Activated naive CD8-positive, alpha-beta T cell treated with anti-CD3 and anti-CD28 coated beads, Interleukin-2, amount 50 U/mL, for 16 hours (primary cell): Measurements from ENCODE around the gene ZNF207.
"Not testable (repeated sequence)": the region's sequence is repeated elsewhere in the genome, so short reads cannot be mapped to it uniquely, and the experiment has no call there.

Experiments
- DNase-seq: peaks from one replicate; pipeline ENCODE4 v3.0.0-alpha.2; 2020; ENCODE audit warnings: low read depth, low spot score

The ZNF207 gene

DNA sequence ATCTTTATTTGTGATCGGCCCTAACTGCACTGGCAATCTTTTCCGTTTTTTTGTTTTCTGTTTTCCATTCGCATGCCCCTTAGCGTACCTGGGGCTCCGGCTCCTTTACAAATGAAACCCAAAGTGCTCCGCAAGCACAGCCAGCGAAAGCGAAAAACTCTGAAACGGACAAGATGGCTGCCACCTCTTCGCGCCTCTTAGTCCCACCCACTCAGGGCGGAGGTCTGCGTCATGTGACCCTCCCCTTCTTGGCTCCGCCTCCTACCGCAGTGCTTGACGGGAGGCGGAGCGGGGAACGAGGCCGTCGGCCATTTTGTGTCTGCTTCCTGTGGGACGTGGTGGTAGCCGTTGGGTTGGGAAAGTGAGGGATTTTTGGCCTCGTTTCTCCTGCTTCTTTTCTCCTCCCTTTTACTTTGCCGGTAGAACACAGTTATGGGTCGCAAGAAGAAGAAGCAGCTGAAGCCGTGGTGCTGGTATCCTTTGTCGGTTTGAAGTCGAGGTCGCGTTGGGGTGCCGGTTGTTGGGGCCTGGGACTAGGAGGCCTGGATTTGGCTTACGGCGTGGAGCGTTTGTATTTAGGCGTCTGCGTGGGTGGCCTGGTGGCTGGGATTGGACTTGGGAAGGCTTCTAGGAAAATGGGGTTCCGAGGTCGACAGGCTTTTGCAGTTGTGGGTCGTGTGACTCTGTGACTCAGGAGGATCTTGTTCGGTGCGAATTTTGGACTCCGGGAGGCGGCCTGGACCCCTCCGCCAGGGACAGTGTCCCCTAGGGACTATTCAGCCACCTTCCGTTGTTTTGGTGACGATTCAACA lies at the start of gene ZNF207:
Gene ZNF207 (plus strand): TSS at position 304 of the 812 bp plus-strand sequence. CDS start 129 bp downstream, at position 433.
- peak; percentile 92 for DNase-seq

DNA sequence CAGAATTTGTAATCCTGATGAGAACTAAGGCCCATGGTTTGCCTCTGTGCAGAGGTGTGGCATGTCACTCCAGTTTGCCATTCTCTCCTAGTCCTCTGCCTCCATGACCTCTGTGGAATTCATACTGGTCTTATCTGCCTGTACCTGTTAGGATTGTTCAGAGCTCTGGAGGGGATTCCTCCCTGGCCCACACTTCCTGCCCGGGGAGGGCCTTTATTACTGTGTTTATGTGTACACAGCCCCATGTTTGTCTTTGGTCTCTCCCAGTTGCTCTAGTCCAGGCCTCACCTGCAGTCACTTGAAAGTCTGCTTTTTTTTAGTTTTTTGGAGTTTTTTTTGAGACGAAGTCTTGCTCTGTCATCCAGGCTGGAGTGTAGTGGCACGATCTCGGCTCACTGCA lies 47.9 kb upstream of the ZNF207 start:
- DNase-seq = no peak

DNA sequence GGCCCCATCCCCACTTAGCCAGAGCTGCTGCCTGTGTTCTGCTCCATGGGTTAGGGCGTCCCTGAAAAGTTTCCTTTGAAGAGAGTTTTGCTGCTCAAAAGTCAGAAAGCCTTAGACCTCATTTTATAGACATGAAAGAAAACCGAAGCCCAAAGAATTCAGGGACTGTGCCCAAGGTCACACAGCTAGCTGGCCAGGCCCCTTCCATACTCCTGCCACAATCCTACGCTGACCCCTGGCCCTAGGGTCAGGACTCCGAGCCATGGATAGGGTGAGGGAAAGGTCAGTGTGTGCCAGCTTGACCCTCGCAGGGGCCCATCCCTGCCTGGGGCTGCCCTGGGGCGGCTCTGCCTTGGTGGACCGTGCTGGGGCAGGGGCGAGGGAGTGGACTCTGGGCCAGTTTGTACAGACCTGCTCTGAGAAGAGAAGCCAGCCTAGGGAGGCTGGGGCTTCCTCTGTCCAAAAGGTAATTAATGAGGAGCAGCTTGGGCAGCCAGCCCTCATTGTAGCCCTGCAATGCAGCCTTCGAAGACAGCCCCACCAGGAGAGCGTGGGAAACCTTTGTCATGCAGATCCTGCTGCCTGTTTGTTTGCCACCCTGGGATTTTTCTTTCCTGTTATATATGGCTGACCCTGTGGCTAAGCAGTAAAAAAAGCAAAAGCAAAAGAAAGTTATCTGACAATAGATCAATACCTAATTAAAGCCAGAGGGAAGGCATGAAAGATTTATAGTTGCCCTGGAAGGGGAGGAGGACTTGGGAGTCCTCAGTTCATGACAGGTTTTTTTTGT lies 46.9 kb upstream of the ZNF207 start:
- no peak for DNase-seq

DNA sequence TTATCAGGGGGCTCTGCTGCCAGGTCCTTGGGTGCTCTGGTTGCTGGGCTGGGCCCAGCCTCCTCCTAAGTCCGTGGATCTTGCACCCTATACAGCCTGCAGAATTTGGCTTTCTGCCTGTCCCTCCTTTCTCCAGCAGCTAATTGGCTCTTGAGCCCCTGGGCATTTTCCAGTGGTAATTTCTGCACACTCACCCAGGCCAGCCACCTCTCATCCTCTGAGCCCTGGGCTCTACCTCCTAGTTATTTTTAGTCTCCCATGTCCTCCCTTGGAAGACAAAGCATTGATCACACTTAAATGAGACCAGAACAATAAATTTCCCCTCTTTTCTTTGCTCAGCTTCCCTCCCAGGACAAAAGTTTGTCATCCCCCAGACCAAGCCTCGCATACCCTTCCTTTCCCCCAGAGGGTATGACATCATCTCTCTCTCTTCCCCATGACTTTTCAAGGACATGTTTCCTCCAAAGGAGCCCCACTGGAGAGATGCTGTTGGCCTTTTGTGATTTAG lies 46.1 kb upstream of the ZNF207 start:
- no peak for DNase-seq

DNA sequence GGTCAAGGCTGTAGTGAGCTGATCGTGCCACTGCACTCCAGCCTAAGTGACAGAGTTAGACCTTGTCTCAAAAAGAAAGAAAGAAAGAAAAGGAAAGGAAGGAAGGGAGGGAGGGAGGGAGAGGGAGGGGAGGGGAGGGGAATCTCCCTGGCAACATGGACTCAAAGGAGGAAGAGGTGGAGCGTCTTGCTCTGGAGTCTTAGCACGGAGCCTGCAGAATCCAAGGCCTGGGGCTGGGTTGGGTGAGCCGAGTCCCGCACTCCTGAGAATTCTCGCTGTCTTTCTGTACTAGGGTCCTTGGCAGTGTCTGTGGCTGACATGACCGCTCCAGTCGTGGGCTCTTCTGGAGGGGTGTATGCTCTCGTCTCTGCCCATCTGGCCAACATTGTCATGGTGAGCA lies 44.9 kb upstream of the ZNF207 start:
- no peak for DNase-seq

DNA sequence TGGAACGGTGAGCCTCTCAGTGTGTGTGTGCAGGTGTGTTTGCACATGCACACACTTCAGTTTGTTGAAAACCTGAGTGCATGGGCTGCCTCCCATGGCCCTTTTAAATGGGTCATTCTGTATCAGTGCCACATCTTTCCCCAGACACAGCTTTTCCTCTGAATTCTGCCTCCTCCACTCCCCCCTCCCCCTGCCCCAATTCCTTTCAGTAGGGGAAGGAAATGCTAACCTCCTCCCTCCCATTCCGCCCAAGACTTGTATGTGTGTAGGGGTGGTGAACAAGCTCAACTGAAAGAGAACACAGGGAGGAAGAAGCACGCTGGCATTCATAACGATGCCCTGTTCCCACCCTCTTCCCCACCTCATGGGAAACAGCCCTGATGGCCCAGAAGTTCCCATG lies 42.3 kb upstream of the ZNF207 start:
- DNase-seq = no peak

DNA sequence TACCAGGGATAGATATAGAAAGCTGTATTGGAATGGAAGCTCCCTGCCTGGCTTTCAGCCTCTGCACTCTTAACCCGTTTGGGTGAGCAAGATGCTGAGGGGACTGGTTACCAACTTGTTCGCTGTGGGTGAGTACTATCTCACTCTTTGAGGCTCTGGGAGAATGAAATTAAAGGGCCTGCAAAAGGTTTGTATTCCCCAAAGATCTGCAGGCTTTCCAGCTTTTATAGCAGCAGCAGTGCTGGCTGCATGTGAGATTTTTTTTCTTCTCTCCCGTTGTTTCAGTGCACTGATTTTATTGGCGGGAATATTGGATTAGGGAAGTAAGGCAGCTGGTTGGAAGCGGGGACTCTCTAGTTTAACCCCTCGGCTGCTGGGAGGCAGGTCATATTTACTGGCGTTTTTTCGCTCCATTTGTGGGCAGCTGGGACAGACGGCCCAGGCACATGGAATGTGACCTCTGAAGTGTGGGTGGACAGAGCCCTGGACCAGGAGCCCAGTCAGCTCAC lies 38.9 kb upstream of the ZNF207 start:
- no peak for DNase-seq

DNA sequence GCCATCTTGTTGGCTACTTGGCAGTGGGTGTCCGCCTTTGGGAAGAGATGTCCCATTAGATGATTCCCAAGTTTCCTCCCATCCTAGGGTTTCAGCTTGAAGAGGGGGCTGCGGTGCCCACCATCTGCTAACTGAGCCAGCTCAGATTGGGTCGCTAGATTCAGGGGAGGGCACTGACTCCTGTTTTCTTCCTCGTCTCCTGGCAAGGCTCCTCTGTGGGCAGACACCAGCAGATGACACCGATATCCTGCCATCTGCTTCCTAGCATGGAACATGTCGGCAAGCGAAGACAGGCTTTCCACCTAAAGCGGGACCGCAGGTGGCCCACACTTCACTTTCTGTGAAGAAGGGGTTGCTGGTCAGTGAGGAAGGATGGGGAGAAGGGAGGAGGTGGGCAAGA lies 35.3 kb upstream of the ZNF207 start:
- DNase-seq = no peak

DNA sequence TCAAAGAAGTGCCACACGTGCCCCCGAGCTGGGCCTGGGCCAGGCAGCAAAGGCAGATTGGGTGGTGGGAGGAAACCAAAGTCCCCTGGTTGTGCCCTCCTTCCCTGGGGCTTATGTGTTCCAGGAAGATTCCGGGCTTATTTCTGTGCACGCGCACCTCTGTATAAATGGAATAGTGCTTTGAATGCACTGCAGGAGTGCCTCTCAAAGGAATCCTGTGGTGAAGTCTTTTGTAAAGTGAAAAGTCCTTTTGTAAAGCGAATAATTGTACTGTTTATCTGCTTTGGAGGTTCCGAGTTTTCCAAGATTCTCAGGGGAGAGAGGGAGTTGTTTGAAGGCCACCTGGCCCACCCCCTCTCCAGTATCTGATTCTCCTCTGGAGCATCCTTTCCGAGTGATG lies 34.8 kb upstream of the ZNF207 start:
- DNase-seq = no peak

DNA sequence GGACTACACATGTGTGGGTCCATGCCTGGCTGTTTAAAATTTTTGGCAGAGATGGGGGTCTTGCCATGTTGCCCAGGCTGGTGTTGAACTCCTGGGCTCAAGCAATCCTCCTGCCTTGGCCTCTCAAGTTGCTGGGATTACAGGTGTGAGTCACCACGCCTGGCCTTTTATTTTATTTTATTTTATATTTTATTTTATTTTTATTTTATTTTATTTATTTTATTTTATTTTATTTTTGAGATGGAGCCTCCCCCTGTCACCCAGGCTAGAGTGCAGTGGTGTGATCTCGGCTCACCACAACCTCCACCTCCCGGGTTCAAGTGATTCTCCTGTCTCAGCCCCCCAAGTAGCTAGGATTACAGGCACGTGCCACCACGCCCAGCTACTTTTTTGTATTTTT lies 33.3 kb upstream of the ZNF207 start:
- not testable (repeated sequence) for DNase-seq

DNA sequence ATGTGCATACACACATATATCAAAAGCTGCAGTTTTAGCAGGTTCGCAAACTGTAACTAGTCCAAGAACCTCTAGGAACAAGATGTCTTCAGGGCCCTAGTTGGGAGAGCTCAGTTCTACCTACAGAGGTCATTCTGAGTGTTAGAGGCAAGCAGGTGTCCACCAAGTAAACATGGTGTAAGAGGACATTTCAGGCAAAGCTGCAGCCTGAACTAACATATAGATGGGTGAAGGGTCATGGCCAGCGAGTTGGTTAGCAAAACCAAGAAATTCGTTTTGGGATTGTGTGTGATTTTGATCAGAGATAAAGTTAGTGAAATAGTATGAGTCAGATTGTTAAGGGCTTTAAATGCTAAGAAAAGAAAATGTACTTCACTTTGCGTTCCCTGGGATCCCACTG lies 32.6 kb upstream of the ZNF207 start:
- no peak for DNase-seq

DNA sequence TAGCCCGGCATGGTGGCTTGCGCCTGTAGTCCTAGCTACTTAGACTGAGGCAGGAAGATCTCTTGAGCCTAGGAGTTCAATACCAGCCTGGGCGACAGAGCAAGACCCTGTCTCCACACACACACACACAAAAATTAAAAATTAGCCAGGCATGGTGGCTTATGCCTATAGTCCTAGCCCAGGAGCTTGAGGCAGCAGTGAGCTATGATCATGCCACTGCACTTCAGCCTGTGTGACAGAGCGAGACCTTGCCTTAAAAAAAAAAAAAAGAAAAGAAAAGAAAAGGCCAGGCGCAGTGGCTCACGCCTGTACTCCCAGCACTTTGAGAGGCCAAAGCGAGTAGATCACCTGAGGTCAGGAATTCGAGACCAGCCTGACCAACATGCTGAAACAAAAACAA lies 31.9 kb upstream of the ZNF207 start:
- no peak for DNase-seq

DNA sequence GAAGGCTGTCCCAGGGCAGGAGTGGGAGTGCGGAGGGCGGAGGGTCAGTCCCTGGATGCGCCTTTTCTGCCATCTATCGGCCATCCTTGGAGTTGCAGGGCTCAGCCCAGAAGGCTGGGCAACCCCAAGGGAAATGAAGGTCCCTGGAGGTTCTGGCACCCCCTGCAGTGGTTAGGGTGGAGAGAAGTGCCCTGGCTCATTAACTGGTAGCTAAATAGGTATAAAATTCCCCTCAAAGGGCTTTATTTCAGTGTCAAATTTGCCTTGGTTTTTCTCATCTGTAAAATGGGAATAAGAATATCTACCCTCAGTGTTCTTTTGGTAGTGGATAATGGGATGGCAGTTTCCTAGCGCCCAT lies 30.4 kb upstream of the ZNF207 start:
- peak; percentile 61 for DNase-seq

DNA sequence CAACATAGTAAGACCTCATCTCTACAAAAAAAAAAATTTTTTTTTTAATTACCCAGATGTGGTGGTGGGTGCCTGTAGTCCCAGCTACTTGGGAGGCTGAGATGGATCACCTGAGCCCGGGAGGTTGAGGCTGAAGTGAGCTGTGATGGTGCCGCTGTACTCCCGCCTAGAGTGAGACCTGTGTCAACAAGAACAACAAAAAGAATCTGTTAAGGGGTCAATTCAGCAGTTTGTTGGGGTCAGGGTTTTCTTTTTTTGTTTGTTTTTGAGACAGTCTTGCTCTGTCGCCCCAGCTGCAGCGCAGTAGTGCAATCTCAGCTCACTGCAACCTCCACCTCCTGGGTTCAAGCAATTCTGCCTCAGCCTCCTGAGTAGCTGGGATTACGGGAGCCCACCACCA lies 29.9 kb upstream of the ZNF207 start:
- not testable (repeated sequence) for DNase-seq

DNA sequence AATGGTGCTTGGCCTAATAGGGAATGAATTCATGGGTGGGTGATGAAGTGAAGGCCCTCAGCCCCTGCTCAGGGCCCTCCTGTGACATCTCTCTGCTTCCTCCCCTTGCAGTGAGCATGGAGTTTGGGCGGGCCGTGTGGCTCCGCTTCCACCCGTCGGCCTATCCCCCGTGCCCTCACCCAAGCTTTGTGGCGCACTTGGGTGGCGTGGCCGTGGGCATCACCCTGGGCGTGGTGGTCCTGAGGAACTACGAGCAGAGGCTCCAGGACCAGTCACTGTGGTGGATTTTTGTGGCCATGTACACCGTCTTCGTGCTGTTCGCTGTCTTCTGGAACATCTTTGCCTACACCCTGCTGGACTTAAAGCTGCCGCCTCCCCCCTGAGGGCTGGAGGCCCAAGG lies 29.1 kb upstream of the ZNF207 start:
- no peak for DNase-seq

DNA sequence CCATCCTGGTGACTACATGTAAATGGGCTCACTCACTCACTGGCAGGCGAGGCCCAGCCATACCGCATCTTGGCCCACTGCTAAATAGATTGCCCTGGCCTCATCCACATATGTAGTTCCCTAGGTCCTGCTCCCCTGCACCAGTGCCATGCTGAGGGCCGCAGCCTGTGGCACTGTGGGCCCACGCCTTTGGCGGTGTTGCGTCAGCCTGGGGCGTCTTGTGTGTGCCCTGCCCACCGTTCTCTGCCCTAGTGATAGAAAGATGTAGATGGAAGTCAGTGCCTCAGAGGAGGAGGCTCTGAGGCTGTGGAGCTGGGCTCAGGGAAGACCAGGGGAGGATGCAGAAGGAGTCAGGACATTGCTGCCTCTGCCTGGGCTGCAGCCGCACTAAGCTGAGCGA lies 26.9 kb upstream of the ZNF207 start:
- DNase-seq = no peak

DNA sequence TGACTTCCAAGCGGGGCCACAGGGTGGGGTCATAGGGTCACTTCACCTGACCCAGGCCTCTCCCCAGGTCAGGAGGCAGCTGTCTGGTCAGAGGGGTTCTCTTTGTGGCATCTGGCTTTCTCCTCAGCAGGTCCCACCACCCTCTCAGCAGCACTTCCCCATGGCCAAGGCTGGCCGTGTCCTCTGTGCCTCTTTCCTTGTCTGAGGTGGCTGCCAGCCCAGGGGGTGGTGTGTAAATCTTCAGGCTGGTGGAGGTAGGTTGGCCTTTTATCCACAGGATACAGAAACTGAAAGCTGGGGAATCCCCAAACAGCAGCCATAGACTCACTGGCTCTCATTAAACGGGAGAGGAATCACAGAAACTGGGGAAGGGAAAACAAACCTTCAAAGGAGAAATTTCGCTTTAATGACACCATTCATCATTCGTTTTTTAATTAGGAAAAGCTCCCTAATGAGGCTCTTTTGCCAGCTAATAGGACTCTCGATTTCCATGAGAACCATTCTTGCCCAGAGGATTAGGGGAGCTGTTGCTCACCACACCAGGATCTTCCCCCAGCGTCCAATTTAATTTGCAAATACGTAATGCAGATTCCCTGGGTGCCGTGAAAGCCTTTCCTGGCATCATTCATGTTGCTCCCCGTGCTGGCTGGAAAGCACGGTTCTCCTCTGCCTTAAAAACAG lies 26.0 kb upstream of the ZNF207 start:
- DNase-seq = no peak

DNA sequence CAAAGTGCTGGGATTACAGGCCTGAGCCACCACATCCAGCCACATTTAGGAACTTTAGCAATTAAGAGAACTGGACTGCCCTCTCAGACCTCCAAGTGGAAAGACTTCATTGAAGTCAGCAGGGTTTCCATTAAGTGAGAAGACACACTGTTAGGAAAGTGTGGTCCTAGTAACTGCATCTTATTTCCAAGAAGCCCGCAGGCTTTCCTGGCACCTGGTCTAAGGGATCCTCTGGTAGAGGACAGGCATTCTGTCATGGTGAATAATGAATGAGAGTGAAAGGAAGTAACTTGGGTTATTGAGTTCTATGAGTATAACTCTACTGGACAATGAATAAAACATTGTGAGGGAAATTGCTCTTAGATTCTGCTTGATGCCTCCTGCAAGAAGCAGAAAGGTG lies 22.0 kb upstream of the ZNF207 start:
- no peak for DNase-seq

DNA sequence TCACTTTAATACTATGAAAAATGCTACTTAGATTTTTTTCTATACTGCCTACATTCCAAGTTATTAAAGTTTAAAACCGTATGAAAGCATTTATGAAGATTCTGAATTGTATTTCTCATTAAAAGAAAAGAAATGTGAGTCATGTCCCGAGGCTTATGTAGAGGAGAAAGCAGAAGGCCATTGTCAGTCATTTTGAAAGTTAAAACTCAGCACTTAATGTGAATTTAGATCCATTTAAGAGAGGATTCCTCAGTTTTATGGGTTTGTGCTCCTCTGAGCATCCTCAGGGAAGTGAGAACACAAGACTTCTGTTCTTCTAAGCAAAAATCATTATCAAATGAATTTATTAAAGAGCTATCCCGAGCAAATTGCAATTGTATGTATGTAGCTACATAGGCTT lies 19.8 kb upstream of the ZNF207 start:
- no peak for DNase-seq

DNA sequence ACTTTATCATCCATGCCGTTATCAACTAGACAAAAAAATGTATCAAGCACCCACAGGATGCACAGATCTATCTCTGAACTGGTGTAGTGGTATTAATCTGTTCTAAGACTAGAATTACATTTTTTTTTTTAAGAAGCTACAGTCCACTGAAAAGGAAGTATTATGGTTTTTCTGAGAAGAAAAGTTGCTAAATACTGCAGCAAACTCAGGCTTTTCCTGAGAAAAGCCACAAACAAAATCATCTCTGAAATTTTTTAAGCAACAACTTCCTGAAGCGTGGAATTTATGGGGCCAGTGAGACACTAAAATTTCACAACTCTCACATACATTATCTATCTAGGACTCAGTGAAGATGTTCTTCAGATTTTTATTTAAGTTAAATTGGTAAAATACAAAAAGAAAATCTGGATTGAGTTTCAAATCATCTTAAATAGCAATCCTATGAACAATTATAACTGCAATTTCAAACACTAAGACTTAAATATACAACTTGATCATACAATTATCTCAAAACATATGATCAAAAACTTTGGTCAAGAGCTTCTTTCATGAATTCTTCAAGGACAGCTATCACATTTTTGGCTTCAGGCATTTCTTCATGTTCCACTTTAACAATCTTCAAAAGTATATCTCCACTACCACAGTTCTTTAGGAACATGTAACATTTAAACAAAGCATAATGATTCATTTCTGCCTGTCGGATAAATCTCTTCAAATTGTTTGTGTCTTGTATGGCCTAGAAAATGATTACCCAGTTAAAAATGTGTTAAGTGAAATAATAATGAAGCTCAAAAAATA lies 18.5 kb upstream of the ZNF207 start:
- no peak for DNase-seq

DNA sequence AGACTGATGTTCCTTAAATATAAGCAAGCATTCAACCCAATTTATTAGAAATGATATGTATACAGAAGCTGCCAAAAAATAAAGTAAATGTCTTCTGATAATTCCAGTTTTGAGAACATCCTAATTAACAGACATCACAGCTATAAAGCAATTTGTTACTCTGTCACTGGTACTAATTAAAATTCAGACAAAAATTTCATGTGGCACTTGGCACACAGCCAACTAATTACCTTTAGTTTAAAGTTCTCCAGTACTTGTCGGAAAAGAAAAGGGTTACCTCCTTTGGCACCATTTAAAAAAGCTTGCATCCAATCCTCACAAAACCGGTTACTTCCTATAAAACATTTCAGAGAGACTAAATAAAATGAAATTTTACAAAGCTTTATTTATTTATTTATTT lies 16.8 kb upstream of the ZNF207 start:
- no peak for DNase-seq
